ENCODE data around the gene PADI3.
A peak's percentile ranks its signal among the peaks of the same experiment; 100 is the strongest.

The PADI3 gene

GRCh38 chr1:17207966-17208418 is 40.9 kb upstream of the PADI3 start:
- no peaks in the 10 kb centered on the region; the same call in 1 of the 2 replicates for H3K27me3 ChIP-seq (replicated peaks; ENCODE audit: control insufficient read depth, insufficient read depth, low read length)
- H3K36me3 ChIP-seq (ENCODE audit: control insufficient read depth, insufficient read depth, low read length) = no peaks in the 10 kb centered on the region
- TF ChIP-seq CTCF (IDR thresholded peaks at IDR 0.05; ENCODE audit: insufficient read depth, low read length, poor library complexity, severe bottlenecking) = no peak
- peak; percentile 51 for DNase-seq (ENCODE audit: extremely low read depth, insufficient read length)
- no peak overlapping the region for H3K4me3 ChIP-seq (replicated peaks; ENCODE audit: low read depth, low read length)

GRCh38 chr1:17208546-17208945 is 40.4 kb upstream of the PADI3 start:
- TF ChIP-seq CTCF (IDR thresholded peaks at IDR 0.05; ENCODE audit: insufficient read depth, low read length, poor library complexity, severe bottlenecking) = no peak
- no peak overlapping the region for H3K4me3 ChIP-seq (replicated peaks; ENCODE audit: low read depth, low read length)
- H3K27me3 ChIP-seq (replicated peaks; ENCODE audit: control insufficient read depth, insufficient read depth, low read length) = no peaks in the 10 kb centered on the region; the same call in 1 of the 2 replicates
- DNase-seq (ENCODE audit: extremely low read depth, insufficient read length) = no peak
- no peaks in the 10 kb centered on the region for H3K36me3 ChIP-seq (ENCODE audit: control insufficient read depth, insufficient read depth, low read length)

- H3K36me3 ChIP-seq (ENCODE audit: control insufficient read depth, insufficient read depth, low read length) = no peaks in the 10 kb centered on the region
- DNase-seq (ENCODE audit: extremely low read depth, insufficient read length) = no peak
- H3K27me3 ChIP-seq (replicated peaks; ENCODE audit: control insufficient read depth, insufficient read depth, low read length) = no peaks in the 10 kb centered on the region; the same call in 1 of the 2 replicates
- TF ChIP-seq CTCF (IDR thresholded peaks at IDR 0.05; ENCODE audit: insufficient read depth, low read length, poor library complexity, severe bottlenecking) = no peak
- H3K4me3 ChIP-seq (replicated peaks; ENCODE audit: low read depth, low read length) = no peak overlapping the region
These were observed 39.5 kb upstream of the PADI3 start for GRCh38 chr1:17209430-17209829.

GRCh38 chr1:17210176-17210575 is 38.7 kb upstream of the PADI3 start:
- no peak for TF ChIP-seq CTCF (IDR thresholded peaks at IDR 0.05; ENCODE audit: insufficient read depth, low read length, poor library complexity, severe bottlenecking)
- H3K27me3 ChIP-seq (replicated peaks; ENCODE audit: control insufficient read depth, insufficient read depth, low read length) = no peaks in the 10 kb centered on the region; the same call in 1 of the 2 replicates
- DNase-seq (ENCODE audit: extremely low read depth, insufficient read length) = no peak
- H3K4me3 ChIP-seq (replicated peaks; ENCODE audit: low read depth, low read length) = no peak overlapping the region
- no peaks in the 10 kb centered on the region for H3K36me3 ChIP-seq (ENCODE audit: control insufficient read depth, insufficient read depth, low read length)

GRCh38 chr1:17211377-17211776 is 37.5 kb upstream of the PADI3 start:
- Histone ChIP-seq H3K27me3 (replicated peaks; ENCODE audit: control insufficient read depth, insufficient read depth, low read length) (no peaks in the 10 kb centered on the region; the same call in 1 of the 2 replicates), H3K4me3 (replicated peaks; ENCODE audit: low read depth, low read length) (no peak overlapping the region)
- no peak for TF ChIP-seq CTCF (IDR thresholded peaks at IDR 0.05; ENCODE audit: insufficient read depth, low read length, poor library complexity, severe bottlenecking)

GRCh38 chr1:17212009-17212408 is 36.9 kb upstream of the PADI3 start:
- Histone ChIP-seq H3K4me3 (replicated peaks; ENCODE audit: low read depth, low read length) (no peak overlapping the region), H3K36me3 (ENCODE audit: control insufficient read depth, insufficient read depth, low read length) (no peaks in the 10 kb centered on the region), H3K27me3 (replicated peaks; ENCODE audit: control insufficient read depth, insufficient read depth, low read length) (no peaks in the 10 kb centered on the region; the same call in 1 of the 2 replicates)
- DNase-seq (ENCODE audit: extremely low read depth, insufficient read length) = no peak
- TF ChIP-seq CTCF (IDR thresholded peaks at IDR 0.05; ENCODE audit: insufficient read depth, low read length, poor library complexity, severe bottlenecking) = no peak

More at GRCh38 chr1:17211377-17211776, 37.5 kb upstream of the PADI3 start:
- H3K36me3 ChIP-seq (ENCODE audit: control insufficient read depth, insufficient read depth, low read length) = no peaks in the 10 kb centered on the region
- no peak for DNase-seq (ENCODE audit: extremely low read depth, insufficient read length)
